NCI-H2081 treated with DMSO at 0.1 percent for 48 hours (cell line): Measurements from ENCODE around the gene MAB21L1.

ENCODE experiments used
- DNase-seq: peaks from one replicate; lab custom pipeline; 2025; lab: John Stamatoyannopoulos, UW

Gene MAB21L1

DNA sequence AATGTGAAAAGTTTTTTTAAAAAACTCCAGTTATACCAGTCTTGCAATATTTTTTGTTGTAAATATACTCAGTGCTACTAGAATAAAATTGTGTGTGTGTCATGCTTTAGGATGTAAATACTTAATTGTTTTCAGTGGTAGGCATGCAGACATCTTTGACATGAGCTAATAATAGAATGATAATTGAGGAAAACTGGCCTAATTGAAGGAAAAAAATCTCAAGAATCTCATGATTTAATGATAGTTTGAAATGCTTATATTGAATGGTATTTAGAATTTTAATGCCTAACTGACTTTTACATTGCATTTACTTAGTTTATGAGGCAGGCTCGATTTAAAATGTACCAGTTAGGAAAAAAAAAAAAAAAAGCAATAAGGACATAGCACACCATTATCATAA is 3.2 kb upstream of the MAB21L1 start:
- DNase-seq, result no peak

DNA sequence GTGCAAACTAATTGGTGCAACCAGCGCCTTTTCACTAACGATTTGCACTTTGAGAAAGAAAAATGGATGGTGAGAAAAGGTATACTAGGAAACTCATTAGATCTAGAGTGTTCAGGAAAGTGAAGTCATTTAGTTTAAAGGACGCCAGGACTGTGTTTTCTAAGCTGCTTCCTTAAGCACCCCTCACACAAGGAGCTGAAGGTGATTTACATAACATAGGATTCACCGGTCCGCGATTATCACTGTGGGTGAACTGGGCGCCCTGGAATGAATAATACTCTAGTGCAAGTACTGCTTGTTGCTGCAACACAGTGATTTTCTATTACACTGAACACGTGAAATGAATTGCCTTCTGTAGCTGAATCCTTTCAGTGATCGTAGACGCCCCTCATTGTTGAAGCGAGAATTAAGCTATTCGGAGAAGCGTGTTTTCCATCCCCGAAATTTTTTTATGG is 2.6 kb upstream of the MAB21L1 start:
- DNase-seq, result no peak

DNA sequence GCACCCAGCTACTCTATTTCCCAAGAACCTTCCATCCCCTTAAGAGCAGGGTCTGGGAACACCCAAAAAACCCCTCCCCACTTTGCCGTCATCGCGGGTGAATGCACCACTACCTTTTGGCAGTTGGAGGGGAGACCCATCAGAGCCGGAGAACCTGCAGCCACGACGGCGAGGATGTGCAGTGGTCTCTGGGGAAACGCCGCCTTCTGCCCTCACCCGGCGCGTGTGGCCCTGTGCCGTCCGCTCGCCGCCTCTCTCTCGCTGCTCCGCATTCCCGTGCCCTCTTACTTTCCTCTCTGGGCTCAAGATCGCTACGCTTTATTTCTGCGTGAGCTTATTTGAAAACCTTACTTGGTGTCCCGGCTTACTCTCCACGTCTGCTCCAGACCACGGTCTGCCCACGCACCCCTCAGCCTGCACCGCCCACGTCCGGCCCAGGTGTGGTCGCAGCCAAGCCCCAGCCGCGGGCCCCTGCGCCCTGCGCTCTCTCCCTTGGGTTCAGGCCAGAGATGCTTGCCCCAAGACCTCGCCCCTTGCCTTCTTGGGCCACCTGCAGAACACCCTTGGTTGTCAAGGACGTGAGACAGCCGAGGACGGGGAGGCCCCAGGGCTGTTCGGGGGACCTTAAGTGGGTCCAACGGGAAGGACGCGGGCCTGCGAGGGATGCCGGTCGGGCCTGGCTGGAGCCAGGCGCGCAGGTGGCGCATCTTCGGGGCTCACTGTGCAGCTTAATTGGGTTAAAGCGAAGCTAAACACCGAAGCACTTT is 2.0 kb upstream of the MAB21L1 start:
- no peak for DNase-seq

DNA sequence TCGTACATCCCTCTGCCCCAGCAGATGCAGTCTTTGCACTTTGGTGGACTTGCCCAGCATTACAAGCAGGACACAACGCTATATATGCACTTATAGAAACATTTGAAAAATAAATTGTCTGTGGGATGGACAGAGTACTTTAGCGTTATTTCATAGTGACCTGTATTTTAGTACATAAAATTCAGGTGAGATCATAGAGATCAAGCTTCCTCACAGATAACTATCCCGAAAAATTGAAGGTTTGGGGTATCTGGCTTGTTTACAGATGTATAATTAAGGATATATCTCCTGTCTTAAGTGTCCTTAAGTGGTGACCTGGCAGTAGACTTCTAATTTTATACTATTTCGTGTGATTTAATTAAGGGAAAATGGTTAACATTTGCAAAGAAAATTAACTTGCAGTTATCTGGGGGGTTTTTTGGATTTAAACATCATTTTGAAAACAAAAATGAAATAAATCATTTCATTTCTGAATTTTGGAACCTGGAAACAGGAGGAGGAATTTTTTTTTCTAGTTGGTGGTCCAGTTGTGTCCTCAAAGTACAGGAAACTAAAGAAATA is 977 bp upstream of the MAB21L1 start:
- no peak for DNase-seq

DNA sequence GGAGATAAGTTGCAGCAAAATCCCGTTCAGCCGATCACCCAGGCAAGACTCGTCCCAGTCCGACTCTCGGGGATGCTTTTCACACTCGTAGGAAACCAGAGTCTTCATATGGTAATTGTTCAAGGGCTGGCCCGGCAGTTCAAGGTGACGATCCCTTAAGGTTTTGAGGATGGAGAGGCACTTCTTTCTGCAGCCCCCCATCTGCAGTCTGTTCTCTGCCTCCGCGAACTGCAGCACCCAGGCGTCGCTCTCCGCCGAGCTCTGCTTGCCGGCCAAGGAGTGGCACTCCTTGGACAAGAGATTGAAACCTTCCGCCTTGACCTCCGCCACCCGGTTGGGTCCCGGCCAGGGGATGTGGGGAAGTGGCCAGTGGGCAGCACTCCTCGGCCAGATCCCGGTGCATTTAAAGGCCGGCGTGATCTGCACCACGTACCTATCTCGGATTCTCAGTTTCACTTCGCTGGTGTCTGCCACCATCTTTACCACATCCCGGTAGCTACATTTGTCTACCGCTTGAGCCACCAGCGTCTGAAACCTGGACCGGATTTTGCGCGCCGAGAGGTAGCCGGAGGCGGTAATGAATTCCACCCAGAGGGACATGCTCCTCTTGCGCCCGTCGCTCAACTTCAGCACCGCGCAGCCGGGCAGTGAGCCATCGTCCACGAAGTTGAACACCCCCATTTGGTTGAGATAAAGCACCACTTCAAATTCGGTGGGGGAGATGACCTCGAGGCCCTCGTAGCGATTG is 1.1 kb downstream of the MAB21L1 start:
- no peak for DNase-seq

DNA sequence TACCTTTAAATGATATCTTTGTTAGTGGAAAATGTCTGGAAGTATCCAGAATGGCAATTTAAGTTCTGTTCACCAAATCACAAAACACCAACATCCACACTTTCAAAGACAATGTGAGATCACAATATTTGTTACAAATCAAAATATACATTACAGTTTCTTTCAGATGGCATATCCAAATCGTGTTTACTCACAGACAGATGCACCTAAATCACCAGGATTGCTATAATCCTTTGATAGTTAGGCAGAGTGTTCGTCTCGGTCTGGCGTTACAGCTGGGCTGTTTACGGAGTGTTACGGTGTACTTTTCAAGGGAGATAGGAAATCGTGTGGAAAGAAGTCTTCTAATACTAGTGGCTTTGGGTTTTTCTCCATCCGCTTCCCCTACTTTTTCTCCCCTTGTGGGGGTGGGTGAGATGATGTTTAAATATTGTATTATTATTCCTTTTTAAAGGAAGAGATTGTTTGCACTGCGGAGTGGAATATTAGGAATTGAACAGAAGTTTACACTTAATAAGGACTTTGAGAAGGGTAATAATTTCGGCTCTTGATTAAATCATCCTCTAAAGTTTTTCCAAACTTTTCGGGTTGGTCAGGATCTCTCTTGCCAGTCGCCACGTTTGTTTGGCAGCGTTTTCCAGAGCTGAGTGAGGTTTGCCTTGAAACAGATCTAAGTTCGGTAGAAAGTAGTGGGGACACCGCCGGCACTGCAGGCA is 1.8 kb downstream of the MAB21L1 start:
- DNase-seq, result no peak

DNA sequence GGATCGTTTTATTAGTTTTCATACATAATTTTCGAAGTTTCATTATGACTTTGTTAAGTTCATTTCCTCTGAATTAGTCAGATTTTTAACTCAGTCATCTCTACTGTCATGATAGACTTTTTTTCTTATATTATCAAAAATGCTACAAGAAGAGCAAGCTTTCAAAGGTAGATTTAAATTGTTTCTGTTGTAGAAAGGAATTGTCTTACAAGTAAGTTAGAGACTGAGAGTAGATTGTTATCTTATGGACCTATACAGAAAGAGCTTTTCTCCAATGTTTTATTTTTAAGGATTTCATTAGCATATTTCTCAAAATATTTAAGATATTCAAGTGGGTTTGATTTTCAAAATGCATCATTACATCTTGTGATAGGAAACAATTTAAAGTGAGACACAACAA is 2.7 kb downstream of the MAB21L1 start:
- no peak for DNase-seq

DNA sequence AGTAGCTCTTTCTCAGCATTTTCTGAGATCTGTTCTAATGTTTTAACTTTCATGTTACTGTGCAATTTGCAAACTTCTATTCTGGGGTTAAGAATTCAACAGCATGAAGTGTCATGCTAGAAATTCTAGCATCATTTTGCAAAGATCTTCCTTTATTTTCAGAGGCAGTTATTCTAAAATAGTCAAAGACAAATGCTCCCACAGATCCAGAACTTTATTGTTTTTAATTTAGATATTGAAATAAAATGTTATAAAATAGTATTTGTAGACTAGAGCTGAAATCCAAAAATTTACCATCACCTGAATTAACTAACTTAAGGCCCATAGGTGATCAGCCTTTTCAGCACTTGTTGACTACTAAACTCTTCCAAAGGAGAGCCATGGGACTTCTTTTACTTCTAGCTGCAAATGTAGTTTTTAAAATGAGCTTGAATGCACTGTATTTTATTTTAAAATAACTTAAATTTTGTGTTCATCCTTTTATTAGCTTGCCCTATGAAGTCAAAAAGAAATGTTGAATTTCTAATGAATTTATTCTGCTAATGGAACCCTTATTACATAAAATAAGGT is 3.2 kb downstream of the MAB21L1 start:
- DNase-seq, result no peak

DNA sequence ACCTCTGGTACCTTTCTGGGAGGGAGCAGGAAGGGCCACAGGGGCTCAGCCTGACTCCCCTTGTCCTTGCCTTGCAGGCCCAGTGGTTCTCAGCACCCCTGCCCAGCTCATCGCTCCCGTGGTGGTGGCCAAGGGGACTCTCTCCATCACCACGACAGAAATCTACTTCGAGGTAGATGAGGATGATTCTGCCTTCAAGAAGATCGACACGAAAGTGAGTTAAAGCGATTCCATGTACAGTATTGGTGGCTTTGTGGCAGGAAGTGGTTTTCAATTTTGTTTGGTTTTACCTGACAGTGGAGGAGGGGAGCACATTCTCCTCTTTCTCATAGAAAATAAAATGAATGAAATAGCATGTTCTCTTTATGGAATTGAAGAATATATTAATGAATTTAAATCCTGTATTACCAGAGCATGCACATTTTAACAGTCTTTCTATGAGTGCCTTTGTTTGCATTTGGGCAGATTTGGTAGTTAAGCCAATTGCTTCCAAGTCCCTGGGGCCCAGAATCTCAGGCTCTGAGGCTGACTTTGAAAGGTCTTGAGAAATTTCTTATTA is 4.1 kb downstream of the MAB21L1 start:
- no peak for DNase-seq

DNA sequence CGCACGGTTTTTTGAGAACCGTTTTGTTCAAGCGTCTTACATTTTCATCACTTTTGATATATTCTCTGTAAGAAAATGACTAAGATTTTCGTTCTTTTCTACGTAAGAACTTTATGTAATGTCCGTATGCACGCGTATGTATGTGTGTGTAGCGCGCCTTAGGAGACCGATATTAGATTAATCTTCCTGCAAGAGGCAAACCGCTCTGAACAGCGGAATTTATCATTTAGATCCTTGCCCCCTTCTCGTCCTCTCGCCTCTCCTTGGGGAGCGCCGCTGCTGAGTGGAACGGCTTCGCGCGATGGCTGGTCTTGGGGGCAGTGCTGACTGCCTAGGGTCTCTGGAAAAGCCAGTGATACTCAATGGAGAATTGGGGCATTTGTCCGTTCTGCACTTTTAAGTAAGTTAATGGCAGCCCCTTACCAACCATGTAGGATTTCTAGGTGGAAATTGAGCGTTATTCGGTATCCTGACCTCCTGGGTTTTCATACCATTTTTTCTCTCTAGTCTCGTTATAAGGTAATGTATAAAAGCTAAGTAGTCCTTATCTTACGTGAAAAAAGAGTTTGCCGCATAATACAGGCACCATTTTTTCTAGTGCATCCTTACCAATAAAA is 4.7 kb downstream of the MAB21L1 start:
- no peak for DNase-seq

DNA sequence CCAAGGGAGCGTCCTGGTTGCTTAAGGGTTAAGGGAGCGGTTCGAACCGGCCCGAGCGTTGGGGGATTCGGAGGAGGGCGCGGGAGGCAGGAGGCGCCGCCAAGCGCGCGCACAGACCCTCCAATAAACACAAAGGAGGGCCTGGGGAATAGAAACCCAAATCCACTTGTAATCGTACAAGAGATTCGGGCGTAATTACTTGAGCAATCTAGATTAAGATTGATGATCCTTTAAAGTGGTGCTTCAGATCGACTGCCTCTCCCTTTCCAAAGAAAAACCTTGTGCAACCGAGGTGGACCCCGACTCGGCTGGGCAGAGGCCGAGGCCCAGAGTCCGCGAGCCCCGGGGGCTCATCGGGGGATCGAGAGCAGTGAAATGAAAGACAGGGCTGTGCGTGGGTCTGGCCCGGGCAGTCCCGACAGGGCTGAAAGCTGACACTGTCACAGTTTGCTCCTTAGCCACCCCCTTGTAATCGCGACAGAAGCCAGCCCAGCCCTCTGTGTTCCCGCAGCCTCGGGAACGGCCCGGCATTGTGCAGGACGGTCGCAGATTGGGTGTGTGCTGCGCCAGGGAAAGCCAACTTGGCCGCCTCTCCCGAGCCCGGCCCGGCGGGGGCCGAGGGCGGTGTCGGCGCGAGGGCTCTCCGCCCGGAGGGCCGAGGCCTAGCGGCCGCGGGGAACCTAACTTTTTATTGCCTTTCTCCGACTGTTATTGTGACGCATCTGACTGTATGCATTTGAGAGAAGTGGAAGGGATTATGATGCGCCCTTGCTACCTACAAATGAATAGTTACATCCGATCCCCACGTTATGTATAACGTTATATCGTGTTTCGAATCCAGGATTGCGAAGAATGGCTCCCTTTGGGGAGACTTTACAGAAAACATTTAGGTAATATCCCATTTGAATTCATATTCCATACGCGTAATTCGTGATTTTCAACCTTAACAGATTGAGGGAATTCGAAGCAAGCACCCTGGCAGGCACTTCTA is 5.5 kb downstream of the MAB21L1 start:
- no peak for DNase-seq

DNA sequence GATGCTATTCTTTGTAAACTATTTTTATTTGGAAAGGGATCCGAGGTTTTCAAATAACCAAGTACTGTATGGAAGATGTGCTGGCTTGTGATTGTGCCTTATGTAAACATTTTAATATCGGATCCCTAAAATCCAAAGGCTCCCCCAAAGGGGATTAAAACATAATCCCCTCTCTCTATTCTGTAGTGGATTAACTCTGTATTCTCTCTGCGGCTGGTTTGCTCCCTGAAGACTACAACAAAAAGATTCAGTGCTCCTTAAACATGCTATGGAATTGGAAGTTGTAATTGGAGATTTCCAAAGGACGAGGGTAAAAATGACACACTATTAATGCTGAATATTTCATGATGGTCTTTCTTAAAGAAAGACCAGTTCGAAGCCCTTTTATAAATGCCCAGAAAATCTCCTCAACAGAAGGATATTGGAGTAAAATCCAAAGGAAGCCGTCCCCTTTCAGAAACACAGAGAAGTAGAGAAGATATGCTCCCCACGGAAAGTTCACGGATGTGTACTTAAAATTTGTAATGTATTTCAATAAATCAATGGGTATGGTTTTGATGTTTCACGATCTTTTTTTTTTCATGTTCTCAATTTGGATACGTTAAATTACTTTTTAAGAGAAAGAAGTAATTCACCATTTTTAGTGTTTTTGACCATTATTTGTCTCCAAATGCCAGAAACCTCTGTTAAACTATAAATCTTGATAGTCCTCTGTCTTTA is 6.5 kb downstream of the MAB21L1 start:
- DNase-seq, result no peak

DNA sequence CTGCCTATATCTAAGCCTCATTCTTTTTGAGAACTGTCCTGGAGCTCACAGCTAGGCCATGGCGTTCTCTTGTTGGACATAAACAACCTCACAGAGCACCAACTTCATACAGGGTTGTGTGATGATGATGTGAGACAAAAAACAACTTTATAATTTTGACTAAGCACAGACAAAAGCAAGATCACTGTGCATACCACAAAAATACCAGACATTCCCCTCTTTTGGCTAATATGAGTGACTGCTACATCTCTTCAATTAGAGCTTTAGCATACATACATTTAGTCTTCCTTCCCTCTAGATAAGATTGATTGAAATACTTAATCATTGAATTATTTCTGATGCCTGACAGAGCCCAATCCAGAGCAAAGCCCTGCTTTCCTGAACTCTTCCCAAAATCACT is 8.3 kb downstream of the MAB21L1 start:
- DNase-seq, result no peak

DNA sequence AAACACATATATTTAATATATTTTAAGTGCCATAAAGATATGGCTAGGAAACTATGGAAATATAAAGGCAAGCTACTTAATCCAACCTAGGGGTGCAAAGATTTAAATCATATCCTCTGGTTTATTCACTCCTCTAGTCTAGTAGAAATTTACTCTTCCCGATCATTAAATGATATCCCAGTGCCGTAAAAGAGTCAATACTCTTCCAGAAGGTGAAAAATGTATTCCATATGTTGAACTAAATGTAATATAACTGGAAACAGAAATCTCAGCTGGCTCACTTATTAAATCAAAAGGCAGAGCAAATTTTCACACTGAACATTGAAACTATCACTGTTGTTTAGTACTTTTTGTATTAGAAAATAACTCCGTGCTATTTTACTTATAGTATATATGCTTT is 11.1 kb downstream of the MAB21L1 start:
- no peak for DNase-seq

DNA sequence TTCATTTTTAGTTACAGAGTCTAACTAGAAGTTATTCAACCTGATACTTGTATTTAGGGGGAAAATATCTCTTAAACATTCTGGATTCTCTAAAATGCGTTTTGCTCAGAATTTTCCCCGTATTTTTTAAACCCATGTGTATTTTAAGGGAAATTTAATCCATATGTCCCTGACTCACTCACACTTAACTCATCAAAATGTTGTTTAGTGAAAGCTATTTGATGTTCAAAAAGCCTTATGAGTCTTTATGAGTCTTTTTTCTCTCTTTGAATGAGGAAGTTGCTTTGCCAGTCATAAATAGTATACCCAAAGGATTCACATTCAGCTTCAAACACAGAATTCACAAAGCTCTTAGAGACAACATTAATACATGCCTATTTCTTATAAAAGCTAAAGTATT is 16.4 kb downstream of the MAB21L1 start:
- no peak for DNase-seq

DNA sequence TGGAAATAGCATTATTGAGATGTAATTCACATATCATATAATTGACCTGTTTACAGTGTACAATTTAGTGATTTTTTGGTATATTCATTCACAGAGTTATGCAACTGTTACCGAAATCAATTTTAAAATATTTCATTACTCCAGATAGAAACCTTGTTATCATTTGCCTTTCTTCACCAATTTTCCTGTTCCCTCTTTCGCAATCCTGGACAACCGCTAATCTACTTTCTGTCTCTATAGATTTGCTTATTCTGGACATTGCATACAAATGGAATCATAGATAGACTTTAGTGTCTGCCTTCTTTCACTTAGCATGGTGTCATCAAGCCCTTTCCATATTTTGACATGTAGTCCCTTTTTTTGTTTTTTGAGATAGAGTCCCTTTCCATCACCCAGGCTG is 19.2 kb downstream of the MAB21L1 start:
- no peak for DNase-seq

DNA sequence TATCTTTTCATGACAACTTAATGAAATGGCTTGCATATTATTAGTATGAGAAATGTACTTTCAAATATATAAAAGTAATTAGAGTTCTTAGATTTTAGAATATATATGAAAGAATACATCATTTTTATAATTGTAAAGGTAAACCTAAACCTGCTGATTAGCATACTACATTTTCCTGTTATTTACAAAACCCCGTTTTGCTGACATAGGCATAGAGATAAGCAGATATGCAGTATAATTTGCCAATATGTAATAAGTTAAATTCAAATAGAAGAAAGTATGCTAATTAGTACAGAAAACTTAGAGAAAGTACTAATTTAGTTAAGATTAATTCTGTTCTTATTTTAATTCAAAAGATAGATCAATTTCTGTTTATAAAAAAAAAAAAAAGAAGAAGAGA is 21.5 kb downstream of the MAB21L1 start:
- no peak for DNase-seq

DNA sequence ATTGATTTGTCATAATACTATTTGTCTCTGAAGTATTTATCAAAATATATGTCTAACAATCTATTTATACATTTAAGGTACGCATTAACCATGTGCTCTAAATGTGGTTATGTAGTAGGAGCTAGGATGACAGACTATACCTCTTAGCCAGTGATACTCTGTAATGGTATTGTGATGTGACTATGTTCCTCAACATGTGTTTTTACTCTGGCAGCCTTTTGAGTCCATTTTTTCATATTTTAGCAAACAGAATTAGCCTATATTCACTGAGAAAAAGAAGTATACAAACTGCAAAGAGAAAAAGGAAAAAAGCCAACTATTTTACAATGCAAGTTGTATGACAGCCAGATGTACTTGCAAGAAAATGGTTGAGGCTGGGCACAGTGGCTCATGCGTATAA is 26.7 kb downstream of the MAB21L1 start:
- DNase-seq, result no peak

DNA sequence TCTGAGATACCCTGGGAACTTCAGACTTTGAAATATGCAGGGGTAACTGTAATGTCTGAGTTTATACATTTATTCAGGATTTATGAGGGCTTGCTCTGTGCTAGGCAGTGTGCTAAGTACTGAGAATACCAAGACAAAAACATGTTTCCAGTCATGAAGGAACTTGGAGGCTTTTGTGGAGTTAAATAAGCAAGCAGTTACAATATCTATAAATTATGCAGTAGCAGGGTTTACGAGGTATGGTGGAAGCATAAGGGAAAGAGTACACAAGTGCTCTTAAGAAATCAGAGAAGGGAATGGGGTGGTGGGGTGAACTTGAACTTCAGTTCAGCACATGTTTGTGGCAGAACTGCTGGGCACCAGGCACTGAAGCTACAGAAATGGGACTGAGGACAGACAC is 28.0 kb downstream of the MAB21L1 start:
- no peak for DNase-seq
